K562 (cell line): ENCODE measurements around the gene TAF4.

Source experiments
- CBX2 ChIP-seq: fragments of 200-600 bp; sonication (generic); IDR thresholded peaks from one replicate; pipeline ENCODE4 v1.6.1; 2012; ENCODE audit warnings: mild to moderate bottlenecking, low read length, inconsistent platforms; ENCODE audit not compliant: insufficient read depth, poor library complexity, severe bottlenecking
- CHD1 ChIP-seq: fragments of 200-600 bp; sonication (generic); IDR thresholded peaks from one replicate; pipeline ENCODE4 v1.6.1; 2012; ENCODE audit warnings: mild to moderate bottlenecking, moderate library complexity, low read length, inconsistent platforms
- CHD2 ChIP-seq: IDR thresholded peaks from 2 replicates; pipeline ENCODE4 v1.6.1; 2011; ENCODE audit warnings: low read depth, low read length
- FOXJ3 ChIP-seq: sonication (generic); formaldehyde crosslinking; IDR thresholded peaks from 2 replicates; pipeline ENCODE4 v1.4.0; 2020; ENCODE audit warnings: mild to moderate bottlenecking, missing genetic modification reagents
- GABPB1 ChIP-seq: sonication (generic); formaldehyde crosslinking; IDR thresholded peaks from 2 replicates; pipeline ENCODE4 v1.8.0; 2022; ENCODE audit warnings: mild to moderate bottlenecking, missing genetic modification reagents
- L3MBTL2 ChIP-seq: fragments of 450-650 bp; IDR thresholded peaks from 2 replicates; pipeline ENCODE4 v1.6.1; 2016; ENCODE audit warnings: mild to moderate bottlenecking, moderate library complexity
- MAFF ChIP-seq: IDR thresholded peaks from 2 replicates; pipeline ENCODE4 v1.6.1; 2012; ENCODE audit warnings: low read length, improper control_type of control experiment
- NFYB ChIP-seq: IDR thresholded peaks from 2 replicates; pipeline ENCODE4 v1.6.1; 2011; ENCODE audit warnings: mild to moderate bottlenecking, moderate library complexity; ENCODE audit not compliant: insufficient read length; ENCODE audit errors: extremely low read depth
- POLR2AphosphoS5 ChIP-seq: IDR thresholded peaks from 2 replicates; pipeline ENCODE4 v1.6.1; 2011; ENCODE audit warnings: mild to moderate bottlenecking, low read depth, low read length, moderate library complexity; ENCODE audit not compliant: control insufficient read depth, insufficient read depth
- SRF ChIP-seq, 2 experiments: fragments of 250-450, 450-650 bp in 1 of 2; sonication (Bioruptor Pico) in 1 of 2; sonication (generic) in 1 of 2; formaldehyde crosslinking; IDR thresholded peaks; 2 replicates each; pipeline versions ENCODE4 v1.5.0 to v1.5.1; 2020 to 2022; ENCODE audit warnings: mild to moderate bottlenecking in 1 of 2, missing genetic modification reagents in 1 of 2
- ZNF274 ChIP-seq: IDR thresholded peaks from 2 replicates; pipeline ENCODE4 v1.6.1; 2011; ENCODE audit warnings: low read depth, mild to moderate bottlenecking, low read length, moderate library complexity, borderline replicate concordance
- ZNF449 ChIP-seq: fragments of 250-450 bp; sonication (Bioruptor Pico); IDR thresholded peaks from 2 replicates; pipeline ENCODE4 v1.8.0; 2022; ENCODE audit warnings: moderate library complexity, mild to moderate bottlenecking, inconsistent platforms
- TF ChIP-seq, protein P1 (sequence below), 3 experiments: IDR thresholded peaks in 2 of 3; conservative IDR thresholded peaks in 1 of 3; 2 replicates each; pipeline ENCODE4 v1.5.1; 2011 to 2012; ENCODE audit warnings: low read length in 3 of 3, mild to moderate bottlenecking in 3 of 3, control low read depth in 2 of 3, improper control_type of control experiment in 1 of 3, inconsistent platforms in 1 of 3, low read depth in 1 of 3, mixed read lengths in 1 of 3, moderate library complexity in 1 of 3; ENCODE audit not compliant: insufficient read depth in 2 of 3

DNA sequence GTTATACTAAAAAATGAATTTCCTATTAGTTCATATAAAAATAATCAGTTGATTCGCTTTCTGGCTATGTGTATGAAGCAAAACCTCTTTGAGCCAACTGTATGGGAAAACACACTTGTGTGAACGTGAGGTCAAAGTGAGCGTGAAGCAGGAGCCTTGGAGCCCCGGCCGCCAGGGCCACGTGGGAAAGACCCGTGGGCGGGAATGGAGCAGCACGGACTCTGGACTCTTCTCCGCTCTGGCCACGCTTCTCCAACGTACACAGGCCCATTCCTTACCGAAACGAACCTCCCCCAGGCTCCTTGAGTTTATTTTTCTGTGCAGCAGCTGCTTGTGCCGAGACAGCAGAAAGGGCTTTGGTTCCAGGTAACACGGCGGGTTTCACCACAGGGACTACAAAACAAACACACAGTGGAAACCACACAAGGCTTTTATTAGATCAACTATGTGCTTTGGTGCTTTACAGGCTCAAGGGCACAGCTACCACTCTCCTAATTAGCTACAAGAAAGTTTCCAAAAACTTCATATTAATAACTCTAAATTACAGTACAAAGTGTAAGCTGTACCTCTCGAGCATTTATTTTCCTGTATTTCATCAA is 62.7 kb downstream of the TAF4 start:
- TF ChIP-seq NFYB (no peak), L3MBTL2 (no peak), ZNF274 (no peak), MAFF (no peak), CHD2 (no peak), POLR2AphosphoS5 (no peak), FOXJ3 (no peak), SRF (CRISPR knock-in tag; IDR thresholded peaks at IDR 0.05) (no peak), ZNF449 (CRISPR knock-in tag) (no peak), CHD1 (no peak), CBX2 (no peak), GABPB1 (CRISPR knock-in tag) (no peak)
- TF ChIP-seq, protein P1, sequence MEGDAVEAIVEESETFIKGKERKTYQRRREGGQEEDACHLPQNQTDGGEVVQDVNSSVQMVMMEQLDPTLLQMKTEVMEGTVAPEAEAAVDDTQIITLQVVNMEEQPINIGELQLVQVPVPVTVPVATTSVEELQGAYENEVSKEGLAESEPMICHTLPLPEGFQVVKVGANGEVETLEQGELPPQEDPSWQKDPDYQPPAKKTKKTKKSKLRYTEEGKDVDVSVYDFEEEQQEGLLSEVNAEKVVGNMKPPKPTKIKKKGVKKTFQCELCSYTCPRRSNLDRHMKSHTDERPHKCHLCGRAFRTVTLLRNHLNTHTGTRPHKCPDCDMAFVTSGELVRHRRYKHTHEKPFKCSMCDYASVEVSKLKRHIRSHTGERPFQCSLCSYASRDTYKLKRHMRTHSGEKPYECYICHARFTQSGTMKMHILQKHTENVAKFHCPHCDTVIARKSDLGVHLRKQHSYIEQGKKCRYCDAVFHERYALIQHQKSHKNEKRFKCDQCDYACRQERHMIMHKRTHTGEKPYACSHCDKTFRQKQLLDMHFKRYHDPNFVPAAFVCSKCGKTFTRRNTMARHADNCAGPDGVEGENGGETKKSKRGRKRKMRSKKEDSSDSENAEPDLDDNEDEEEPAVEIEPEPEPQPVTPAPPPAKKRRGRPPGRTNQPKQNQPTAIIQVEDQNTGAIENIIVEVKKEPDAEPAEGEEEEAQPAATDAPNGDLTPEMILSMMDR (IDR thresholded peaks at IDR 0.05 in 2 of 3, conservative IDR thresholded peaks at IDR 0.05 in 1 of 3; ENCODE audit: insufficient read depth in 2 of 3, low read depth in 1 of 3, low read length in 3 of 3), result no peak
